HG02798 (cell line): Measurements from ENCODE around the gene ZNF688.

ENCODE experiments used
- ATAC-seq: cut with Tn5 transposase; IDR thresholded peaks from one replicate; pipeline ENCODE4 v1.9.1; 2021; ENCODE audit warnings: mild to moderate bottlenecking; ENCODE audit not compliant: unreplicated experiment, poor library complexity

Gene ZNF688

GRCh38 chr16:30521873-30522641 is 49.5 kb downstream of the ZNF688 start:
- ATAC-seq = no peak

- ATAC-seq = no peak
Measured at GRCh38 chr16:30521476-30521872, 50.0 kb downstream of the ZNF688 start.
